WTC11 (cell line): ENCODE results near the gene REC8.

Experiments used
- CREB1 ChIP-seq: sonication (generic); formaldehyde crosslinking; IDR thresholded peaks from 2 replicates; pipeline ENCODE4 v1.8.0; 2023; ENCODE audit warnings: mild to moderate bottlenecking, missing genetic modification reagents
- CTCF ChIP-seq: fragments of 200-600 bp; IDR thresholded peaks from 2 replicates; pipeline ENCODE4 v1.8.0; 2022; ENCODE audit warnings: antibody characterized with exemption
- FOXJ3 ChIP-seq: sonication (generic); formaldehyde crosslinking; IDR thresholded peaks from 2 replicates; pipeline ENCODE4 v1.9.0; 2021; ENCODE audit warnings: missing genetic modification reagents, mild to moderate bottlenecking, borderline replicate concordance
- FOXP1 ChIP-seq: sonication (generic); formaldehyde crosslinking; IDR thresholded peaks from 2 replicates; pipeline ENCODE4 v1.8.0; 2022; ENCODE audit warnings: missing genetic modification reagents, mild to moderate bottlenecking, moderate library complexity, borderline replicate concordance
- FOXP4 ChIP-seq: sonication (generic); formaldehyde crosslinking; IDR thresholded peaks from 2 replicates; pipeline ENCODE4 v1.8.0; 2022; ENCODE audit warnings: mild to moderate bottlenecking, missing genetic modification reagents
- JAZF1 ChIP-seq: fragments of 250-450 bp; sonication (Bioruptor Pico); IDR thresholded peaks from 2 replicates; pipeline ENCODE4 v1.9.0; 2021; ENCODE audit warnings: moderate library complexity, mild to moderate bottlenecking, inconsistent platforms
- USF1 ChIP-seq: sonication (generic); formaldehyde crosslinking; IDR thresholded peaks from 2 replicates; pipeline ENCODE4 v1.8.0; 2022; ENCODE audit warnings: mild to moderate bottlenecking, missing genetic modification reagents

- TF ChIP-seq CREB1 (CRISPR knock-in tag) = no peak
- no peak for TF ChIP-seq CTCF
- peak; percentile 17; the same call in 1 of the 2 replicates for TF ChIP-seq FOXP4 (CRISPR knock-in tag)
- TF ChIP-seq FOXP1 (CRISPR knock-in tag) = no peak
- no peak for TF ChIP-seq JAZF1 (CRISPR knock-in tag)
- TF ChIP-seq FOXJ3 = no peak
- TF ChIP-seq USF1 (CRISPR knock-in tag) = no peak
Measured at GRCh38 chr14:24171422-24172260, at the start of gene REC8.
